GM19035 (cell line): Measurements from ENCODE around the gene TRAK2.
A peak's percentile ranks its signal among the peaks of the same experiment; 100 is the strongest.
"Not testable (repeated sequence)": the region's sequence is repeated elsewhere in the genome, so short reads cannot be mapped to it uniquely, and the experiment has no call there.

Source experiments
- ATAC-seq: cut with Tn5 transposase; IDR thresholded peaks from one replicate; pipeline ENCODE4 v1.9.1; 2021; ENCODE audit not compliant: unreplicated experiment

Gene TRAK2

DNA sequence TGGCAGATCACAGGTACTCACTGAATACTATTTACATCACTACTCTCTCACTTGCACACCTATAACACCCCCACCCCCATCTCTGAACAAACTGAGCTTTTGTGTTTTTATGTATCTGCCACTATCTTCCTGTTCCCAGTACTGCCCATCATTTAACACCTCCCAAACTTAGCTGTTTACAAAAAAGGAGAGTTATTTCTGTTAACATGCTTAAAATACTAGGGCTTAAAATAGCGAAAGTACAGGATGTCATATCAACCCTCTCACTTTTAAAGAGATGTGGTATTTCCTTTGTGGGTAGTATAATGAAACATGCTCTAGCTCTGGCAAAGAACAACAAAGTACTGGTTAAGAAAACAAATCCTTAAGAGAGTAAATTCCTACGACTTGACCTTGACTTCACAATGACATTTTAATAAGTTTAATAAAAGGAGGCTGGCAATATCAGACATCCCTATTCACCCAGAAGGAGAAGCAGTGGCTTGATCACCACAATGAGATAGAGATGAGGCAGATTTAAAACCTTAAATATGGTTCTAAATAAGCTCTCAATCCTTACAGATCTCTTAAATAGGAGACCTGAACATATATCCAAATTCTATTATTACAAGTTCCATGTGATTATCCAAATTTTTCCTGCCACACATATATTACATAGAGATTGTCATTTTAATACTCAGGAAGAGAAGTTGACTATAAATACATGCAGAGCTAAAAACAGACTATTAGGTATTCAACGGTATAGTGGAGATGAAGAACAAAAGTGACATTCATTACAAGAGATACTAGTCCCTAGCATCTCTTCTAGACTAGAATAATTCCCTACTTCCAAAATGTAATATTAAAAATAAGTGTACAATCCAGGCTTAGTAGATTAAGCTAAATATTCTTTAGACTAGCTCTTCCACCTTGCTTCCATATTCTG, 36.9 kb downstream of the TRAK2 start:
- ATAC-seq: peak; percentile 72

DNA sequence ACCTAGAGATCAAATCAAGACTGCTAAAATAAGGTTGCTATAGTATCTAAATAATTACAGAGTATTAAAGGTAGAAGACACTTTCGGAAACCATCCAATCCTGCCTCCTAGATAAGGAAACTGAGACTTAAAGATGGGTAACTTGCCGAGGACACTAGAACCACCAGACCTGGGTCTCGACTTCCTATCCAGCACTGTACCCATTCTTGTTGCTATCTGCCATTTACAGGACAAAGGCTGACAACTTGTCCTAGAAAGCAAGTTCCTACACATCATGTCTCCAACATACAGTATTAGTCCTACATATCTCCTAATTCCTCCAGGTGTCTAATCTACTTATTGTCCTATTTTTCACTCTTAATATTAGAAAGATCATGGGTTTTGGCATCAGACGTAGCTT, 37.7 kb downstream of the TRAK2 start:
- ATAC-seq: no peak

DNA sequence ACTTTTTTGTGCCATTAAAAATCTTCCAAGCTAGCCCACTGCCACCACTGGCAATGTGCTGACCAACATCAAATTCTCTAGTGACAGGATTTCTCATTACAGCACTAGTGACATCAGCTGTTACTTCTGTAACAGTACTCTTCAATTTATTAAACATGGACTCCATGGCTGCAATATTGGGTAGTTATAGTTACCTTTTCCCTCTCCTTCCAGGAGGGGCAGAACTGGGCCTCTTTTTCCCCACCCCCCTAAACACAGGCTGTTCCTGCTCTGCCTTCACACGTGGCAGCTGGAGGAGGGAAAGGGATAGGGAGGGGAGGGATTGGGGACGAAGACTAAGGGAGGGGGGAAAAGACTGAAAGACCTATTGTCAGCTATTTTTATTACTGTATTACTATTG, 38.1 kb downstream of the TRAK2 start:
- ATAC-seq: no peak

DNA sequence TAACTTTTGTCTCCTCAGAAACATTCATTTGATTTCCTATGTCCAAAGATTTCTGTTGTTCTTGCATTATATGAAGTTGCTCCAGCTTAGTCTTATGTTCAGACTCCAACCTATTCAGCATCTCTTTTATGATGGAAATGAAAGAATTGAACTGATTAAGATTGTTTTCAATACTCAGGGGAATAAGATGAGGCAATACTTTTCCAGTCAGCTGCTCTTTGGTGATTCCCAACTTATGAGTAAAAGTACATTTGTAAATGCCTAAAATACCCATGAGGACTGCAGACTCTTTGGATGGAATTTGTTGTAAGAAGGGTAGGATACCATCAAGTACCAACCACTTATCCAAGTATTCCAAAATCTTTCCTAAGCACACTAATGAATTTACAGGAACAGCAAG, 39.8 kb downstream of the TRAK2 start:
- no peak for ATAC-seq

DNA sequence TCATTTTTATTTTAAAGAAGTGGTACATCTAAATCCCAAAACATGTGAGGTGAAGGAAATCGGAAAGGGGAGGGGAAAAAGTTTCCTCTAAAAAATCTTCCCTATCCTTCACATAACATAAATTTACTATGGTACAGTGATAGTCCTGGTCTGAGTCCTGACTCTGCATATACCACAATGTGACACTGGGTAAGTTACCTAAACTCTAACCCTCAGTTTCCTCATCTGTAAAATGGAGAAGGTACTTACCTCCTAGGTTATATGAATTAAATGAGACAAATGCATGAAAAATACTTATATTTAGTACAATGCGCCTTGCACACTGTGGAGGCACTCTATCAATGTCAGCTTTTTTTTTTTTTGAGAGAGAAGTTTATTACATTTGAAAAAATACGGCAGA, 42.3 kb downstream of the TRAK2 start:
- no peak for ATAC-seq

DNA sequence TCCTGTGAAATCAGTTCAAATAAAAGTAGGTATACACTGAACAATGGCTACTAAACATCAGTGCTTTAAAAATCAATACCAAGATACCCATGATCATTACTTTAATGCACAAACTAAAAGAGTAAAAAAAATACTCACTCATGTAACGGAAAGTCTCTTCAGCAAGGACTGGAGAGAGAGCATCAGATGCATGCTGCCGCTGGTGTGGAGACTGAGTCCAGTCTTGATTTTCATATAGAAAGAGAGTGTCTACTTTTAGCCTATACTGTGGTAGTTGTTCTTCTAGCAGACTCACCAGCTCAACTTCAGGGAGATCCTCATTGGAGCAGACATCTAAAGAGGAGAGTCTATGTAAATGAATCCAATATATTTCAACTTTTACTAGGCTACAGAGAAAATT, 44.0 kb downstream of the TRAK2 start:
- no peak for ATAC-seq

DNA sequence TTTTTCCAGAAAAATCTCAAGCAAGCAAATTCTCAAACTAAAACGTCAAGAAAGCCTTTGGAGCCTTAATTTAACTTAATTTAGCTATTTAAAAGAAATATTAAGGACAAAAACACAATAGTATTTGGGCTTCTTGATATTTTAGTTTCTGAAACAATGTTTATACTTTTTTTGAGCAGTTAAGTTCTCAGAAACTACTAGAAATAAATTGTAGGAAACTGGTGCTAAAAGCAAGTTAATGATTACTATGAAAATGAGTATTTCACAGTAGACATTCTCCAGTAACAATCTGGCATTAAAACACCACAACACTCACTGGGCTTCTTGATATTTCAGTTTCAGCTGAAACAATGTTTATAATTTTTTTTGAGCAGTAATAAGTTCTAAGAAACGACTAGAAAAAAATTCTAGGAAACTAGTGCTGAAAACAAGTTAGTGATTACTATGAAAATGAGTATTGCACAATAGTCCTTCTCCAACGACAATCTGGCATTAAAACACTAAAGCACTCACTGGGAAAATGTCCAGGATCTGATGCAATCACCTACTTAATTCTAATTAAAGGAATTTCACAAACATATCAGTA, 45.1 kb downstream of the TRAK2 start:
- ATAC-seq: no peak

DNA sequence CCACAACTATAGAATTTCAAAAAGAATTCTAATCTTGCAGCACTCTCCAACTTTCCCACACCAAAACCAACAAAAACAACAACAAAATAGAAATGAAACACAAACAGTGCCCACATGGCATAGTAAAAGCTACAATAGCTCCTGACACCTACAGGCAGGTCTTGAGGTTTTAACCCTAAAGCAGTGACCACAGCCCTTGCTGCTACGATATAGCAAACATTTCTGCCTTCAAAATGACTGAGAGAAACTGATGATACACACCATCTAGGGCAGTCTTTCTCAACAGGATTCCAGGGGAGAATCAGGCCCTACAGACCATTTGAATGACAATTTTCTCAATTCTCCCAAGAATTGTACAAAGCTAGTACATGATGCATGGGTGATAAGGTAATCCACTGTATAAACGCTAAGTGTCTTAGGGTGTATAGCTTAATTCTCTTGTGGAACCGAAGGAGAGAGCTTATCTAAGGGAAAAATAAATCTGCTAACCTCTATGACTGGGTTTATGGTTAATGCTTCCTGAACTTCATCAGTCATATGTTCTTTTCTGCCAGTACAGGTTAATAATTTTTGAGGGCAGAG, 46.5 kb downstream of the TRAK2 start:
- ATAC-seq: no peak

DNA sequence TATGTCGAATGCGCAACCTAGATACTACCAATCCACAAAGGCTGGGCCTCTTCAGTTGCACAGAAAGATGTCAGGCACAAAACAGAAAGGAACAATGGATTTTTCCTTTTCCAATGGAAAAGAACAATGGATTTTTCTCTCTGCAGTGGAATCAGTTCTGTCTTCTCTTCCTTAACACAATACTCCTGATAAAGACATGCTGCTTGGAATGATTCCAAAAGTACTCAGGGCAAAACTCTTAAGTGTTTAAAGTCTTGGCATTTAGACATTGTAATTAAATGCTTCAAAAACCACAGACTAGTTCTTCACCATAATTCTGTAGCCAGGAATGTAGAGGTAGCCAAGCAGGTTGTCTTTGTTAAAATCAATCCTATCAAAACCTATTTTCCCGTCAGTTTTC, 47.4 kb downstream of the TRAK2 start:
- ATAC-seq: no peak

DNA sequence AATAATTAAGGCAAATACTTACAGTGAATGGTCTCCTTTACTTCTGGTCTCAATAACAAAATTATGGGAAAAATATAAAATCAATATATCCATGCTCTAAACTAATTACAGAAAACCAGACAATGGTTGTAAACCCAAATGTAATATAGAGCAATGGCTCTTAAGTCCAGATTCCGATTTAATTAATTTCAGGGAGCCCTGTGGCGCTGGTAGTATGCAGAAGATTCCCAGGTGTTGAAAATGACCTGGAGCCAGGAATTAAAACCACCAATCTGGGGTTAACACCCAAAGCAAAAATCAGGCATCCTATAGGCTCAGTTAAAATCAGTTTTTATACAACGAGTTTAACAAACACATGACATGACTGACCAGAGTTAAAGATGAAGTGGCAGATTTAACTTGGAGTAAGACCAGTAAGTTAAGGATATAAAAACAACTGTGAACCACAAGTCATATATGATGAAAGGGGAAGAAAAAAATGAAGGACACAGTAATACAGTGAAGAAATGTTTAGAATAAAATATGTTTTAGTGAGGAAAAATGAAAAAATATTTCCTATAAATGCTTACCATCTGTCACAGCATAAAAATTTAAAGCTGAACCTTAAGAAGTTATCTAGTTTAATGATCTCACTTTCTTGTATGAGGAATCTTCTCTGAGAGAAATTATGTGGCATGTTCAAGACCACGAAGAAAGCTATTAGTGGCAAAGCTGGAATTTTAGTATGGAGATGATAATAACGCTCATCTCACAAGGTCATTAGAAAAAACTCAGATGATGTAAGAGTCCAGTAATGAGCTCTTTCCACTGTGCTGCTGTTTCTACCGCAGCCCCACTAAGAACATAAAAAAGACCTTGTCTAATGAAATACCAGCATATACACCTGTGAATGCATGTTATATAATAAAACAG, 48.4 kb downstream of the TRAK2 start:
- no peak for ATAC-seq

DNA sequence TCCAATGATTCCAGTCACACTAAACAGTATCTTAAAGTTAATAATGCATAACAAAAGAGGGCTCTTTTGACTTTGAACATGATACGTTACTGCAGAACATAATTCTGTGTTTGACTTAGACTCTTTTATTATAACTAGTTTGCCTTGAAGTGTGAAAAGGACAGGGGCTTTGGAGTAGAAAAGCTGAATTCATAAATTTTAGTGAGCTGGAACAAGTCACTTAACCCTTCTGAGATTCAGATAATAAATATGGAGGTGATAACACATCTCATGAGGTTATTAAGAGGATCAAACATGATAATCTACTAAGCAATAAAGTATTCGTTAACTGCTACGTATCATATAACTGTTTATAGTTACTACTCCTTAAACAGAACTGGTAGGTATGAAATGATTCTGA, 49.4 kb downstream of the TRAK2 start:
- ATAC-seq: no peak

DNA sequence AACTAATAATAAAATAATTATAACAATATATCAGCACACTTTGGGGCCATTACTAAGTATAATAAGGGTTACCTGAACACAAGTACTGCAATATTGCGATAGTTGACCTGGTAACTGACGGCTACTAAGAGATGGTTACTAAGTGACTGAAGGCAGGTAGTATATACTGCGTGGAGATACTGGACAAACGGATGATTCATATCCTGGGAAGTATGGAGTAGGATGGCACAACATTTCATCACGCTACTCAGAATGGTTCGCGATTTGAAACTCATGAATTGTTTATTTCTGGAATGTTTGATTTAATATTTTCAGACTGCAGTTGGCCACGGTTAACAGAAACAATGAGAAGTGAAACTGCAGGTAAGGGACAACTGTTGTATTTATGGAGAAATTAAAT, 54.7 kb downstream of the TRAK2 start:
- no peak for ATAC-seq

DNA sequence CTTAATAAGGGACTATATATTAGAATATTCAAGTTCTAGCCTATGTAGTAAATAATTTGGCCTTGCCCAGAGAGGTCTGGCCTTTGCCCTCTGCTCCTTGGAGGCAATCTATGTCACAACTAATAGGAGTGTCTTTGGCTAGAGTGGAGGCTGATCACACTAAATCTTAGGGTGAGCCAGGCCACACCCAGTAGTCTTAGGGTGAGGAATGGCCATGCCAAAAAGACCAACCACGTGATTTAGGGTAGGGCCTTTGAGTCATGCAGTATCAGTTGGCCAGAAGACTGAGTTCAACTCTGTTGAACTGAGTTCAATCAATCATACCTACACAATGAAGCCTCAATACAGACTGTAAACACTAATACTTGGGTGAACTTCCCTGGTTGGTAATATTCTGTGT, 68.1 kb downstream of the TRAK2 start:
- no peak for ATAC-seq

DNA sequence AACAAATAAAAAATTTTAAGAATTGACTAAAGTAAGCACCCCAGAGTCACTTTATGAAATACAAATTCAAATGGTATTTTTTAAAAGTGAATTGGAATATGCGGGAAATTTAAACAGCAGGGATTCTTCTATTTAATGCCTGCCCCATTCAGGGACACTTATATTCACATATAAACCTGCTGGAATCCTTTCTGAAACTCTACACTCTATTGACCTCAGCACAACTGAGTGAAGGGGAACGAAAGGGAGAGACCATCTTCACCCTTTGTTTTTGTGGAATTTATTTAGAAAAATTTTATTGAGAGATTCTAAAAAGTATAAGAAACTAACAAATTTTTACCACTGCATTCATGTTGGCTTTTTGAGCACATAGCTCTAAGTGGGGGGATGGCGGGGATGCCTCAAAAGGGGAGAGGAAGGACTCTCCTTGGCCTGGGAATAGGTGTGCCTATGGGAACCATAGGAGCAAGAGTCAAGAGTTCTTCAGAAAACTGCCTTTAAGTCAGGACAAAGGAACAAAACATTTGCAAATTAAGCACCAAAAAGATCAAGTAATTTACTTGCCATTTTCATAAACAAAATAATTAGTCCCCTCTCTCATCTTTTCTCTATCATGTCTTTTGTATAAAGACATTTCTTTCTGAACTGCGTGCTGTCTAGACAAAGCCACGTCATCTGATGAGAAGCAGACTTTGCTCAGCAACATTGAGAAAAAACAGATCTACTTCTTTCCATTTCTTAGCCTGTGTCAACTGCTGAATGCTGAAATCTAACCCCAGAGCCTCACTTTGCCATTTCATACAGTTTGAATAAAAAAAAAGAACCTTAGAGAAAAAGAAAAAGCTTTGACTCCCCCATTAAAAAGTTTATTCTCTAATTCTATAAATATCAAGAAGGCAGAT, 72.5 kb downstream of the TRAK2 start:
- no peak for ATAC-seq

DNA sequence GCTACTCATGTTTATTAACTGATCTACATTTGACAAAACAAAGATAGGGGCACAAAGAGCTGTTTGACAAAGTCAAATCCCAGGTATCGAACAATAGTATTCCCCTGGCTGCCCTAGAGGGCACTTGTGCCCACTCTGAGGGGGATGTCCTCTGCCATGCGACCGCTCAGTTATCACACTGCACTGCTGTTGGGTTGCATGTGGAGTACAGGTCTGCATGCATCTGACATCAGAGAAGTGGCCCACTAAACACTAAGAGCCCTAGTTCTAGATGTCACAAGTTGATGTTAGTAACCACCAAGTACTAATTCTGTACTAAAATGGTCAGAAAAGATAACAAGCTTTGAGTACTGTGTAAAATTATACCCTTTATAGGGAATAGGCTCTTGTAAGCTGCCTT, 74.0 kb downstream of the TRAK2 start:
- ATAC-seq: no peak

DNA sequence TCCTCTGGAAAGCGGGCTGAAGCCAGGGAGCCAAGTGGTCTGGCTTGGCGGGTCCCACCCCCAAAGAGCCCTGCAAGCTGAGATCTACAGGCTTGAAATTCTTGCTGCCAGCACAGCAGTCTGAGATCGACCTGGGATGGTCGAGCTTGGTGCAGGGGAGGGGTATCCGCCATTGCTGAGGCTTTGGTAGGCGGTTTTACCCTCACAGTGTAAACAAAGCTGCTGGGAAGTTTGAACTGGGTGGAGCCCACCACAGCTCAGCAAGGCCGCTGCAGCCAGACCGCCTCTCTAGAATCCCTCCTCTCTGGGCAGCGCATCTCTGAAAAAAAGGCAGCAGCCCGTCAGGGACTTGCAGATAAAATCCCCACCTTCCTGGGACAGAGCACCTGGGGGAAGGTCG, 81.5 kb downstream of the TRAK2 start:
- no peak for ATAC-seq

DNA sequence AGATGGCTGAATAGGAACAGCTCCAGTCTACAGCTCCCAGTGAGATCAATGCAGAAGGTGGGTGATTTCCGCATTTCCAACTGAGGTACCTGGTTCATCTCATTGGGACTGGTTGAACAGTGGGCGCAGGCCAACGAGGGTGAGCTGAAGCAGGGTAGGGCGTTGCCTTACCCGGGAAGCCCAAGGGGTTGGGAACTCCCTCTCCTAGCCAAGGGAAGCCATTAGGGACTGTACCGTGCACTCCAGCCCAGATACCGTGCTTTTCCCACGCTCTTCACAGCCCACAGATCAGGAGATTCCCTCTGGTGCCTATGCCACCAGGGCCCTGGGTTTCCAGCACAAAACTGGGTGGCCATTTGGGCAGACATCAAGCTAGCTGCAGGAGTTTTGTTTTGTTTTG, 81.9 kb downstream of the TRAK2 start:
- not testable (repeated sequence) for ATAC-seq

DNA sequence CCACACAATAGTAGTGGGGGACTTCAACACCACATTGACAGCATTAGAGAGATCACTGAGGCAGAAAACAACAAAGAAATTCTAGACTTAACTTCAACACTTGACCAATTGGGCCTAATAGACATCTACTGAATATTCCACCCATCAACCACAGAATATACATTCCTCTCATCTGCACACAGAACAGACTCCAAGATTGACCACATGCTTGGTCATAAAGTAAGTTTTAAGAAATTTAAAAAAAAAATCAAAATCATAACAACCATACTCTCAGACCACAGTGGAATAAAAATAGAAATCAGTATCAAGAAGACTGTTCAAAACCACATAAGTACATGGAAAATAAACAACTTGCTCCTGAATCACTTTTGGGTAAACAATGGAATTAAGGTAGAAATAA, 85.1 kb downstream of the TRAK2 start:
- ATAC-seq: no peak

DNA sequence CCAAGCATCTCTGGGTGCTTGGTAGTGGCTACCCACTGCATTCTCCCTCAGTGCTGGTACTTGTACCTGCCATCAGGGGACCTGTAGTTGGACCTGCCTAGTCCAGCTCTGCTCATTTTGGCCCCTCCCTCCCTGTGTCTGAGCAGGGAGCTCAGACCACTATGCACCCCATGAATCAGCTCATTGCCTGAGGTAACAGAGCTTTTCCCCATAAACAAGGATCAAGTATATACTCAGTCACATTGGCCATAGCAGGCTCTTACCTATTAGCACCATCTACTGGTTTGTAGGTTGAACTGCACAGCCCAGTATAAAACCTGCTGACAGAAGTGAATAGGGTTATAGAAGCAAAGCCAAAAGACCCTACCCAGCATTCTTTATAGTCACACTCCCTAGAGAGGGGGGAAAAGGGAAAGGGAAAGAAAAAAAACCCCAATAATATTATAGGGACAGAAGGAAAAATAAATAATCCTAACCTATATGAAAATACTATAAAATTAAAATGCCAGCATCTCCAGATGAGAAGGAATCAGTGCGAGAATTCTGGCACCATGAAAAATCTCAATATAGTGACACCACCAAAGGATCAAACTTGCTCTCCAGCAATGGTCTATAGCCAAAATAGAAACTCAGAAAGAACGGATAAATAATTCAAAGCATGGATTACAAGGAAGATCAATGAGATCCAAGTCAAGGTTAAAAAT, 87.2 kb downstream of the TRAK2 start:
- no peak for ATAC-seq

DNA sequence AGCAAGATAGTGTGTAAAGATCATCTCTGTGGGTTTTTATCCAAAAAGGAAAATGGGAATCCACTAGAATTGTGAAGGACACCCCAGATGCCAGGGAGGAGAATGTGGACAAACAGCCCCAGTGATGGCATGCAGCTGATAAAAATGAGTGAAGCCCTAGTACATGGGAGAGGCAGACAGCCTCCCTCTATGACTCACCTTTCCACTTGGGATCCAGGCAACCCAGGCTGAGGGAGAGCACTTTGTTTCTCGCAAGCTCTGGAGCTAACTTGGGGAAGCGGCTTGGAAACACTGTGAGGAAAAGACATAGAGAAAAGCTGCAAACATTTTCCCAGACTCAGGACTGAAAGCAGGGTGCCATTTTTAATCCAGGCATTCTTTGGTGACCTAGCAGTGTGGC, 88.9 kb downstream of the TRAK2 start:
- ATAC-seq: no peak
